GM12865 (cell line): ENCODE data around the gene PACS2.

ENCODE experiments used
- DNase-seq: peaks from one replicate; pipeline ENCODE4 v3.0.0; 2010; ENCODE audit warnings: low read depth
- H3K4me3 ChIP-seq: 2 replicates; pipeline ENCODE4 v1.5.1; 2011; ENCODE audit warnings: mild to moderate bottlenecking, low read depth, low read length, control low read depth
- CTCF ChIP-seq: IDR thresholded peaks from 2 replicates; pipeline ENCODE4 v1.5.1; 2011; ENCODE audit warnings: low read length, control low read depth, low read depth, inconsistent platforms; ENCODE audit not compliant: insufficient read depth; ENCODE audit errors: missing control alignments

Gene PACS2

GRCh38 chr14:105446971-105447370 lies 132.4 kb downstream of the PACS2 start:
- no peak for TF ChIP-seq CTCF
- no peak for DNase-seq
- no peak overlapping the region for H3K4me3 ChIP-seq
